ENCODE data around the gene LRRC34. TPM values are rescaled to one million over a fixed set of nuclear protein-coding genes. Genes with fewer than 3 reads are reported as not detected.
A peak's percentile ranks its signal among the peaks of the same experiment; 100 is the strongest.

The LRRC34 gene
- total and polyA plus RNA-seq, 9 of the 15 experiments (the other 6 are each of a cell fraction or from before 2014, with no cell fraction given): 0.17 to 0.30 TPM; not detected in 7

DNA sequence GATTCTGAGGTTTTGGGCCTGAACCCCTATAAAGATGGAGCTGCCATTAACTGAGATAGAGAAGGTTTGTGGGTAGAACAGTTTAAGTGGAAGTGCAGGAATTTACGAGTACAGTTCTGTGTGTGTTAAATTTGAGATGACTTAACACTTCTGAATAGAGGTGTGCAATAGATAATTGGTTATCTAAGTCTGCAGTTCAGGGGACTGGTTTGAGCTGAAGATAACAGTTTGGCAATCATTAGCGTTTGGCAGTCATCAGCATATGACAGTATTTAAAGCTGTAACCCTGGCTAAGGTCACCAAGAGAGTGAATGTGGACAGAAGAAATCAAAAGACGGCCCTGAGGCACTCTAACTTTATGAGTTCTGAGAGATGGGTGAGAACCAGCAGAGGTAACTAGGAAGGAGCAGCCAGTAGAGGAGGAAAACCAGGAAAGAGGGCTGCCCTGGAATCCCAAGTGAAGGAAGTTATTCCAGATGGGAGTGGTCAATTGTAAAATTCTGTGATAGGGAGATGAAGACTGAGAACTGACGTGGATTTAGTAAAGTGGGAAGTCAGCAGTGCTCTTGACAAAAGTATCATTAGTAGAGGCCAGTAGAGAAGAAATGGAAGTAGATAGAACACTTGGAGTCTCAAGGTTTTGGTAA is 31.4 kb downstream of the LRRC34 start (continued):
- TF ChIP-seq ATF6 (CRISPR knock-in tag; IDR thresholded peaks at IDR 0.05): no peak
- no peak for TF ChIP-seq NR2C1 (IDR thresholded peaks at IDR 0.05)
- peak; percentile 54; the same call in 1 of the 2 replicates for TF ChIP-seq NR2C1 (tag; IDR thresholded peaks at IDR 0.05)
- TF ChIP-seq PCBP1 (IDR thresholded peaks at IDR 0.05; ENCODE audit: low read depth, low read length, poor library complexity, severe bottlenecking): no peak
- no peak for TF ChIP-seq FOXA3 (CRISPR knock-in tag; conservative IDR thresholded peaks at IDR 0.05 in 1 of 2, IDR thresholded peaks at IDR 0.05 in 1 of 2)
- TF ChIP-seq ZNF639 (CRISPR knock-in tag; conservative IDR thresholded peaks at IDR 0.05 in 1 of 2, IDR thresholded peaks at IDR 0.05 in 1 of 2): peak in 1 of 2 experiments; percentile 52; a peak in 1 of 4 replicates
- TF ChIP-seq HDGF (IDR thresholded peaks at IDR 0.05): no peak
- peak; percentile 52 for TF ChIP-seq GATA2 (CRISPR knock-in tag; IDR thresholded peaks at IDR 0.05)
- TF ChIP-seq CBFA2T3 (IDR thresholded peaks at IDR 0.05): peak; percentile 94
- peak; percentile 65; the same call in 1 of the 2 replicates for TF ChIP-seq NCOA1 (IDR thresholded peaks at IDR 0.05; ENCODE audit: low read depth)
- no peak for TF ChIP-seq NR2C2 (CRISPR knock-in tag; IDR thresholded peaks at IDR 0.05)
- TF ChIP-seq NR2C2 (tag; IDR thresholded peaks at IDR 0.05): 0 out of 2 replicates have a peak, but pooled peaks have one; percentile 37
- TF ChIP-seq SIN3A (IDR thresholded peaks at IDR 0.05; ENCODE audit: borderline replicate concordance in 2 of 2, control insufficient read depth in 1 of 2, low read depth in 2 of 2, low read length in 2 of 2): no peak
- no peak for TF ChIP-seq HLTF (IDR thresholded peaks at IDR 0.05)
- TF ChIP-seq E2F1 (CRISPR knock-in tag; IDR thresholded peaks at IDR 0.05): no peak
- TF ChIP-seq CEBPG (CRISPR knock-in tag; IDR thresholded peaks at IDR 0.05): no peak
- TF ChIP-seq CEBPG (tag; conservative IDR thresholded peaks at IDR 0.05 in 1 of 2, IDR thresholded peaks at IDR 0.05 in 1 of 2): peak; percentile 7 to 30; a peak in 1 of 4 replicates
- TF ChIP-seq MCM3 (IDR thresholded peaks at IDR 0.05): no peak
